K562 (cell line): ENCODE results near the gene SERGEF. TPM values are rescaled to one million over a fixed set of nuclear protein-coding genes. Genes with fewer than 3 reads are reported as not detected.

Source experiments
- ATAC-seq: fragments of 200-7000 bp; cut with Tn5 transposase; 3 replicates; pipeline ENCODE4 v1.9.1; 2020; ENCODE audit warnings: moderate library complexity
- BruUV-seq: library from RNA; stranded (reverse); fragments of 400-500 nt; replicated peaks from 2 replicates; lab custom pipeline; 2021; lab: Mats Ljungman, UMichigan
- CTCF ChIA-PET: fragments of 300-600 bp; formaldehyde crosslinking; extraction: SDS; loops from one replicate; lab custom pipeline; 2021; ENCODE audit warnings: low intra/inter-chr PET ratio; lab: Yijun Ruan, JAX
- POLR2A ChIA-PET: fragments of 300-600, 350-650 bp; sonication (Branson Sonifier 250); formaldehyde crosslinking; extraction: SDS; loops from one replicate; lab custom pipeline; 2021; ENCODE audit warnings: antibody characterized with exemption, inconsistent platforms; lab: Yijun Ruan, JAX
- DNase-seq, 4 experiments: peaks; one replicate each; pipeline versions ENCODE4 v3.0.0 to v3.0.0-alpha.2; 2011 to 2018; ENCODE audit warnings: low spot score in 3 of 4, mixed read lengths in 3 of 4; ENCODE audit errors: extremely low read depth in 1 of 4
- FAIRE-seq: peaks from 2 replicates; lab custom pipeline; 2011; peaks lifted over from hg19 to GRCh38; lab: Jason Lieb, UNC
- H2AFZ ChIP-seq: 2 replicates; pipeline ENCODE4 v1.6.0; 2011; ENCODE audit warnings: low read depth, low read length, control low read depth, inconsistent platforms
- H3K27ac ChIP-seq: fragments of 200-600 bp; 3 replicates; pipeline ENCODE4 v1.8.0; 2011; ENCODE audit warnings: low read depth, mild to moderate bottlenecking, control low read depth, inconsistent platforms, low read length, moderate library complexity, mixed read lengths; ENCODE audit errors: extremely low read depth
- H3K27me3 ChIP-seq, 2 experiments: fragments of 300-600 bp in 1 of 2; 2 replicates in 1 of 2; 3 replicates in 1 of 2; pipeline versions ENCODE4 v1.6.0 to v1.8.0; 2011; ENCODE audit warnings: inconsistent platforms in 2 of 2, low read length in 2 of 2, mild to moderate bottlenecking in 1 of 2, mixed read lengths in 1 of 2, moderate library complexity in 1 of 2; ENCODE audit not compliant: control insufficient read depth in 2 of 2, insufficient read depth in 2 of 2
- H3K36me3 ChIP-seq: fragments of 300-600 bp; 3 replicates; pipeline ENCODE4 v1.8.0; 2011; ENCODE audit warnings: mild to moderate bottlenecking, low read length, inconsistent platforms; ENCODE audit not compliant: control insufficient read depth, insufficient read depth
- H3K4me1 ChIP-seq, 2 experiments: fragments of 200-600 bp in 1 of 2; replicated peaks in 1 of 2; 2 replicates in 1 of 2; 3 replicates in 1 of 2; pipeline versions ENCODE4 v1.5.1 to v1.8.0; 2011; ENCODE audit warnings: inconsistent platforms in 2 of 2, low read length in 2 of 2, mild to moderate bottlenecking in 1 of 2, mixed read lengths in 1 of 2, moderate library complexity in 1 of 2; ENCODE audit not compliant: control insufficient read depth in 2 of 2, insufficient read depth in 2 of 2
- H3K4me2 ChIP-seq: 2 replicates; pipeline ENCODE4 v1.6.1; 2011; ENCODE audit warnings: low read length, control low read depth, inconsistent platforms, mixed read lengths; ENCODE audit not compliant: insufficient read depth
- H3K4me3 ChIP-seq: fragments of 200-600 bp; sonication (generic), shearing (Covaris generic); 2 replicates; pipeline ENCODE4 v1.5.1; 2016; ENCODE audit warnings: control low read depth, inconsistent platforms
- H3K79me2 ChIP-seq: fragments of 200-600 bp; 3 replicates; pipeline ENCODE4 v1.8.0; 2011; ENCODE audit warnings: low read length, inconsistent platforms; ENCODE audit not compliant: control insufficient read depth, insufficient read depth
- H3K9ac ChIP-seq, 2 experiments: 2 replicates each; pipeline versions ENCODE4 v1.6.0 to v1.6.1; 2011; ENCODE audit warnings: low read depth in 2 of 2, low read length in 2 of 2, control low read depth in 1 of 2, inconsistent platforms in 1 of 2, mild to moderate bottlenecking in 1 of 2, mixed read lengths in 1 of 2; ENCODE audit not compliant: insufficient read depth in 1 of 2
- H3K9me1 ChIP-seq: one replicate; pipeline ENCODE4 v1.6.0; 2011; ENCODE audit warnings: inconsistent platforms, mild to moderate bottlenecking, low read length, moderate library complexity; ENCODE audit not compliant: control insufficient read depth, insufficient read depth
- H3K9me3 ChIP-seq: replicated peaks from 2 replicates; pipeline ENCODE4 v1.5.1; 2011; ENCODE audit warnings: low read depth, low read length, inconsistent platforms; ENCODE audit not compliant: control insufficient read depth, insufficient read depth
- H4K20me1 ChIP-seq: replicated peaks from 2 replicates; pipeline ENCODE4 v1.6.1; 2011; ENCODE audit warnings: low read length, inconsistent platforms, mixed read lengths; ENCODE audit not compliant: control insufficient read depth, insufficient read depth
- ATF1 ChIP-seq, 2 experiments: fragments of 450-650 bp in 1 of 2; IDR thresholded peaks; 2 replicates each; pipeline ENCODE4 v1.6.1; 2016; ENCODE audit warnings: missing compliant biosample characterization in 1 of 2, missing genetic modification characterization in 1 of 2
- CBX2 ChIP-seq: fragments of 200-600 bp; sonication (generic); IDR thresholded peaks from one replicate; pipeline ENCODE4 v1.6.1; 2012; ENCODE audit warnings: mild to moderate bottlenecking, low read length, inconsistent platforms; ENCODE audit not compliant: insufficient read depth, poor library complexity, severe bottlenecking
- HMG20A ChIP-seq: fragments of 450-650 bp; formaldehyde crosslinking; conservative IDR thresholded peaks from 2 replicates; pipeline ENCODE4 v1.4.0; 2020; ENCODE audit warnings: mild to moderate bottlenecking, mixed read lengths
- HMG20B ChIP-seq: fragments of 250-450 bp; sonication (Bioruptor Pico); IDR thresholded peaks from 2 replicates; pipeline ENCODE4 v1.5.0; 2021; ENCODE audit warnings: mild to moderate bottlenecking
- MNT ChIP-seq, 2 experiments: fragments of 450-650 bp; conservative IDR thresholded peaks; 2 replicates each; pipeline ENCODE4 v1.6.1; 2017; ENCODE audit warnings: mild to moderate bottlenecking in 2 of 2, moderate library complexity in 2 of 2
- MXI1 ChIP-seq: IDR thresholded peaks from 2 replicates; pipeline ENCODE4 v1.6.1; 2011; ENCODE audit warnings: low read depth, mild to moderate bottlenecking, improper control_type of control experiment, low read length
- RNF219 ChIP-seq: fragments of 250-450 bp; sonication (Bioruptor Pico); IDR thresholded peaks from 2 replicates; pipeline ENCODE4 v1.5.0; 2022; ENCODE audit warnings: mild to moderate bottlenecking
- TOE1 ChIP-seq, 2 experiments: fragments of 450-650 bp in 1 of 2; sonication (generic) in 1 of 2; formaldehyde crosslinking in 1 of 2; IDR thresholded peaks; 2 replicates each; pipeline versions ENCODE4 v1.7.1 to v1.8.0; 2016 to 2022; ENCODE audit warnings: borderline replicate concordance in 2 of 2, mild to moderate bottlenecking in 2 of 2, antibody characterized with exemption in 1 of 2, inconsistent platforms in 1 of 2, low read depth in 1 of 2, missing genetic modification reagents in 1 of 2, moderate library complexity in 1 of 2
- ZNF280B ChIP-seq: fragments of 250-450 bp; sonication (Bioruptor Pico); IDR thresholded peaks from 2 replicates; pipeline ENCODE4 v1.5.1; 2021; ENCODE audit warnings: mild to moderate bottlenecking
- ZNF445 ChIP-seq: fragments of 250-450 bp; sonication (Bioruptor Pico); IDR thresholded peaks from 2 replicates; pipeline ENCODE4 v1.4.0; 2020; ENCODE audit warnings: low read depth, mild to moderate bottlenecking, moderate library complexity
- WGBS: fragments of 100-300 bp; shearing (Covaris generic); methylation state at CpG from one replicate; pipeline ENCODE4 v1.1.6; 2016; ENCODE audit warnings: low coverage, mixed read lengths; ENCODE audit not compliant: insufficient coverage; ENCODE audit errors: missing lambda C conversion rate; 5-methylcytosine and 5-hydroxymethylcytosine counted together
- in situ Hi-C: fragments of 300-500 bp; cut with MboI; formaldehyde crosslinking; loops from 4 replicates; pipeline ENCODE4 v1.15.0; 2018; ENCODE audit warnings: inconsistent platforms, mixed read lengths
- intact Hi-C: fragments of 100-400 bp; cut with micrococcal nuclease; formaldehyde crosslinking; loops from 2 replicates; pipeline ENCODE4 v1.14.2; 2022
- polyA plus RNA-seq, 8 experiments: library from polyadenylated mRNA; depleted of rRNA in 4 of 8; stranded (reverse) in 5 of 8; unstranded in 3 of 8; fragments of >200 nt; fragmentation: Nextera tagmentation in 2 of 8; fragmentation: Illumina TruSeq in 1 of 8; extraction: Ambion mirVana in 2 of 8; extraction: Trizol in 1 of 8; gene quantifications; 2 replicates each; pipeline versions ENCODE4 v1.2.1 to v1.2.3, GENCODE V29; 2011 to 2014; ENCODE audit warnings: inconsistent platforms in 1 of 8, missing spikeins in 1 of 8
- total RNA-seq, 7 experiments: library from RNA; depleted of rRNA in 6 of 7; stranded (reverse); fragments of >200 nt in 6 of 7; fragmentation: Illumina TruSeq in 2 of 7; extraction: Trizol in 2 of 7; gene quantifications; 2 replicates each; pipeline versions ENCODE4 v1.2.1 to v1.2.3, GENCODE V29; 2011 to 2021; ENCODE audit warnings: low replicate concordance in 1 of 7
- TF ChIP-seq, protein P1 (sequence below): sonication (generic); formaldehyde crosslinking; IDR thresholded peaks from 2 replicates; pipeline ENCODE4 v1.8.0; 2022; ENCODE audit warnings: mild to moderate bottlenecking, low read depth, missing genetic modification reagents
- TF ChIP-seq, protein P2 (sequence below): fragments of 250-450 bp; sonication (Bioruptor Pico); IDR thresholded peaks from 2 replicates; pipeline ENCODE4 v1.8.0; 2022; ENCODE audit warnings: moderate library complexity, mild to moderate bottlenecking, inconsistent platforms

Gene SERGEF
- total and polyA plus RNA-seq, 9 of the 15 experiments (the other 6 are each of a cell fraction or from before 2014, with no cell fraction given), result 10.2 to 28.0 (median 19.9) TPM

GRCh38 chr11:17777738-17778091, 235.1 kb downstream of the SERGEF start:
- ChIA-PET POLR2A (no interaction called here), CTCF (no interaction called here)
- H3K9ac ChIP-seq, result no peak overlapping the region
- 3% methylated on average over 13 of the region's 13 CpGs for WGBS
- peaks cover 10% of the 10 kb centered on the region; the same call in 1 of the 2 replicates for H4K20me1 ChIP-seq
- in situ Hi-C loops (no loop called here), intact Hi-C loops (no loop called here)
- H3K9me3 ChIP-seq, result no peaks in the 10 kb centered on the region
- no TSS peak for BruUV-seq
- no peaks in the 10 kb centered on the region for H3K9me1 ChIP-seq
- no peak overlapping the region for H3K4me2 ChIP-seq
- no peaks in the 10 kb centered on the region for H3K36me3 ChIP-seq
- H2AFZ ChIP-seq, result no peak overlapping the region
- H3K4me1 ChIP-seq, result 0 out of 5 replicates have a peak, but pooled peaks cover 0 to 3% of the 10 kb centered on the region in 2 experiments
- no peak overlapping the region for H3K4me3 ChIP-seq
- H3K27me3 ChIP-seq, result peaks cover 35 to 74% of the 10 kb centered on the region in 2 experiments; a peak in 4 of 5 replicates
- no peak for DNase-seq
- TF ChIP-seq HMG20B (CRISPR knock-in tag), result no peak
- no peak for TF ChIP-seq CBX2
- TF ChIP-seq, protein P1, sequence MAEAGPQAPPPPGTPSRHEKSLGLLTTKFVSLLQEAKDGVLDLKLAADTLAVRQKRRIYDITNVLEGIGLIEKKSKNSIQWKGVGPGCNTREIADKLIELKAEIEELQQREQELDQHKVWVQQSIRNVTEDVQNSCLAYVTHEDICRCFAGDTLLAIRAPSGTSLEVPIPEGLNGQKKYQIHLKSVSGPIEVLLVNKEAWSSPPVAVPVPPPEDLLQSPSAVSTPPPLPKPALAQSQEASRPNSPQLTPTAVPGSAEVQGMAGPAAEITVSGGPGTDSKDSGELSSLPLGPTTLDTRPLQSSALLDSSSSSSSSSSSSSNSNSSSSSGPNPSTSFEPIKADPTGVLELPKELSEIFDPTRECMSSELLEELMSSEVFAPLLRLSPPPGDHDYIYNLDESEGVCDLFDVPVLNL (CRISPR knock-in tag), result no peak
- no peak for TF ChIP-seq MNT (conservative IDR thresholded peaks at IDR 0.05)
- TF ChIP-seq RNF219 (CRISPR knock-in tag), result no peak
- TF ChIP-seq ZNF280B (CRISPR knock-in tag), result no peak
- TF ChIP-seq ZNF445 (CRISPR knock-in tag), result no peak
- no peak for TF ChIP-seq MXI1
- TF ChIP-seq, protein P2, sequence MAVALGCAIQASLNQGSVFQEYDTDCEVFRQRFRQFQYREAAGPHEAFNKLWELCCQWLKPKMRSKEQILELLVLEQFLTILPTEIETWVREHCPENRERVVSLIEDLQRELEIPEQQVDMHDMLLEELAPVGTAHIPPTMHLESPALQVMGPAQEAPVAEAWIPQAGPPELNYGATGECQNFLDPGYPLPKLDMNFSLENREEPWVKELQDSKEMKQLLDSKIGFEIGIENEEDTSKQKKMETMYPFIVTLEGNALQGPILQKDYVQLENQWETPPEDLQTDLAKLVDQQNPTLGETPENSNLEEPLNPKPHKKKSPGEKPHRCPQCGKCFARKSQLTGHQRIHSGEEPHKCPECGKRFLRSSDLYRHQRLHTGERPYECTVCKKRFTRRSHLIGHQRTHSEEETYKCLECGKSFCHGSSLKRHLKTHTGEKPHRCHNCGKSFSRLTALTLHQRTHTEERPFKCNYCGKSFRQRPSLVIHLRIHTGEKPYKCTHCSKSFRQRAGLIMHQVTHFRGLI (CRISPR knock-in tag), result no peak
- TF ChIP-seq ATF1 (CRISPR knock-in tag; IDR thresholded peaks at IDR 0.05), result no peak
- no peak for TF ChIP-seq ATF1 (tag; IDR thresholded peaks at IDR 0.05)
- TF ChIP-seq HMG20A, result no peak
- no peak for TF ChIP-seq TOE1 (IDR thresholded peaks at IDR 0.05; ENCODE audit: borderline replicate concordance)
- TF ChIP-seq TOE1 (CRISPR knock-in tag; IDR thresholded peaks at IDR 0.05; ENCODE audit: borderline replicate concordance, low read depth), result no peak
- H3K27ac ChIP-seq, result no peak overlapping the region
- no peaks in the 10 kb centered on the region for H3K79me2 ChIP-seq
- ATAC-seq, result no peak
- FAIRE-seq, result no peak
